ENCODE results near the gene MTUS2. TPM values are rescaled to one million over a fixed set of nuclear protein-coding genes. Genes with fewer than 3 reads are reported as not detected.

Gene MTUS2
- total RNA-seq, 1 donor = 0.10 TPM

- H3K4me3 ChIP-seq (ENCODE audit: low read length) = no peak overlapping the region
- no peaks in the 10 kb centered on the region for H3K4me1 ChIP-seq (ENCODE audit: insufficient read depth, low read length)
- no peaks in the 10 kb centered on the region for H3K27me3 ChIP-seq (ENCODE audit: insufficient read depth, low read length)
- H3K9me3 ChIP-seq (ENCODE audit: low read depth, low read length) = no peaks in the 10 kb centered on the region
These were observed 717.9 kb downstream of the MTUS2 start for GRCh38 chr13:29537736-29538651.

- Histone ChIP-seq H3K4me1 (ENCODE audit: insufficient read depth, low read length) (no peaks in the 10 kb centered on the region), H3K27me3 (ENCODE audit: insufficient read depth, low read length) (no peaks in the 10 kb centered on the region), H3K4me3 (ENCODE audit: low read length) (no peak overlapping the region), H3K9me3 (ENCODE audit: low read depth, low read length) (no peaks in the 10 kb centered on the region)
These were observed 718.5 kb downstream of the MTUS2 start for GRCh38 chr13:29538652-29539040.

GRCh38 chr13:29539856-29540255 is 719.7 kb downstream of the MTUS2 start:
- Histone ChIP-seq H3K4me3 (ENCODE audit: low read length) (no peak overlapping the region), H3K9me3 (ENCODE audit: low read depth, low read length) (no peaks in the 10 kb centered on the region), H3K4me1 (ENCODE audit: insufficient read depth, low read length) (no peaks in the 10 kb centered on the region), H3K27me3 (ENCODE audit: insufficient read depth, low read length) (no peaks in the 10 kb centered on the region)

GRCh38 chr13:29540334-29540733 is 720.2 kb downstream of the MTUS2 start:
- Histone ChIP-seq H3K27me3 (ENCODE audit: insufficient read depth, low read length) (no peaks in the 10 kb centered on the region), H3K4me1 (ENCODE audit: insufficient read depth, low read length) (no peaks in the 10 kb centered on the region), H3K4me3 (ENCODE audit: low read length) (no peak overlapping the region), H3K9me3 (ENCODE audit: low read depth, low read length) (no peaks in the 10 kb centered on the region)

DNA sequence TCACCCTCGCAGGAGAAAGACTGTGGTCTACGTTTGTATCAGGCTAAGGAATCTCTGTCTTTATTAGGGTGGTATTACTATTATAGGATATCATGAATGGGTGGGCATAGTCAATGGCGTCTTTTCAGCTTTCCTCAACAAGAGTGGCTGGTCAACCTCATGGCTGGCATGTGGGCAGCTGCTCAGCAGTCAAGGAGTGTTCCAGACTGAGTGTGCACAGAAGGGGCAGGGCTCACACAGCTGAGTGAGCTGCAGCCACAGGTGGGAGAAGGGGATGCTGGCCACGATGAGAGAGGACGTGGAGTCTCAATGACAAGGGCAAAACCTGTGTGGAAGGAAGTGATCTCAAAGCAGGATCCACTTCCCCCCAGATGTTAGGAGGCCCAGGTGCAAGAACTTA is 720.7 kb downstream of the MTUS2 start:
- H3K4me3 ChIP-seq (ENCODE audit: low read length) = no peak overlapping the region
- no peaks in the 10 kb centered on the region for H3K4me1 ChIP-seq (ENCODE audit: insufficient read depth, low read length)
- no peaks in the 10 kb centered on the region for H3K27me3 ChIP-seq (ENCODE audit: insufficient read depth, low read length)
- no peaks in the 10 kb centered on the region for H3K9me3 ChIP-seq (ENCODE audit: low read depth, low read length)

GRCh38 chr13:29541400-29541799 is 721.3 kb downstream of the MTUS2 start:
- no peaks in the 10 kb centered on the region for H3K4me1 ChIP-seq (ENCODE audit: insufficient read depth, low read length)
- H3K9me3 ChIP-seq (ENCODE audit: low read depth, low read length) = no peaks in the 10 kb centered on the region
- H3K4me3 ChIP-seq (ENCODE audit: low read length) = no peak overlapping the region
- no peaks in the 10 kb centered on the region for H3K27me3 ChIP-seq (ENCODE audit: insufficient read depth, low read length)

GRCh38 chr13:29542381-29542780 is 722.2 kb downstream of the MTUS2 start:
- Histone ChIP-seq H3K9me3 (ENCODE audit: low read depth, low read length) (no peaks in the 10 kb centered on the region), H3K4me3 (ENCODE audit: low read length) (no peak overlapping the region), H3K27me3 (ENCODE audit: insufficient read depth, low read length) (no peaks in the 10 kb centered on the region), H3K4me1 (ENCODE audit: insufficient read depth, low read length) (no peaks in the 10 kb centered on the region)

GRCh38 chr13:29543230-29544215 is 723.4 kb downstream of the MTUS2 start:
- no peaks in the 10 kb centered on the region for H3K4me1 ChIP-seq (ENCODE audit: insufficient read depth, low read length)
- H3K27me3 ChIP-seq (ENCODE audit: insufficient read depth, low read length) = no peaks in the 10 kb centered on the region
- H3K4me3 ChIP-seq (ENCODE audit: low read length) = no peak overlapping the region
- H3K9me3 ChIP-seq (ENCODE audit: low read depth, low read length) = no peaks in the 10 kb centered on the region

- H3K4me3 ChIP-seq (ENCODE audit: low read length) = no peak overlapping the region
- H3K9me3 ChIP-seq (ENCODE audit: low read depth, low read length) = no peaks in the 10 kb centered on the region
- no peaks in the 10 kb centered on the region for H3K27me3 ChIP-seq (ENCODE audit: insufficient read depth, low read length)
- H3K4me1 ChIP-seq (ENCODE audit: insufficient read depth, low read length) = no peaks in the 10 kb centered on the region
These were observed 725.8 kb downstream of the MTUS2 start for GRCh38 chr13:29545988-29546387.

DNA sequence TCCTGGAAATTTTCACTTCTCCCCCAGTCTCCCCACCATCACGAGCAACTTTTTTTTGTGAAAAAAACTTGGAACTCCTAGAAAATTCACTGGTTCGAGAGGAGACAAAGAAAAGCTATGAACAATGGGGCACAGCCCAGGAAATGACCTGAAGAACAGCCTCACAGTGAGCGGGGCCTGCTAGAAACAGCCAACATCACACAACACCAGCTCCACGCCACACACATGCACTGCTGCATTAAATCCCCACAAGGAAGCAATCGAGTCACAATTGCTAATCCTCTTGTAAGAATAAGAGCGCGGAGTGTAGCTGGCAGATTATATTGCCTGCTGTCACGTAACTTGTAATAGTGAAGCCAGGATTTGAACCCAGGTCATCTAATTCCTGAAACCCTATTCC is 726.5 kb downstream of the MTUS2 start:
- Histone ChIP-seq H3K9me3 (ENCODE audit: low read depth, low read length) (no peaks in the 10 kb centered on the region), H3K4me1 (ENCODE audit: insufficient read depth, low read length) (no peaks in the 10 kb centered on the region), H3K4me3 (ENCODE audit: low read length) (no peak overlapping the region), H3K27me3 (ENCODE audit: insufficient read depth, low read length) (no peaks in the 10 kb centered on the region)

- H3K4me1 ChIP-seq (ENCODE audit: insufficient read depth, low read length) = no peaks in the 10 kb centered on the region
- H3K4me3 ChIP-seq (ENCODE audit: low read length) = no peak overlapping the region
- no peaks in the 10 kb centered on the region for H3K9me3 ChIP-seq (ENCODE audit: low read depth, low read length)
- no peaks in the 10 kb centered on the region for H3K27me3 ChIP-seq (ENCODE audit: insufficient read depth, low read length)
These were observed 727.0 kb downstream of the MTUS2 start for GRCh38 chr13:29547153-29547552.

- Histone ChIP-seq H3K9me3 (ENCODE audit: low read depth, low read length) (no peaks in the 10 kb centered on the region), H3K4me1 (ENCODE audit: insufficient read depth, low read length) (no peaks in the 10 kb centered on the region), H3K27me3 (ENCODE audit: insufficient read depth, low read length) (no peaks in the 10 kb centered on the region), H3K4me3 (ENCODE audit: low read length) (no peak overlapping the region)
These were observed 728.6 kb downstream of the MTUS2 start for GRCh38 chr13:29548722-29549121.

DNA sequence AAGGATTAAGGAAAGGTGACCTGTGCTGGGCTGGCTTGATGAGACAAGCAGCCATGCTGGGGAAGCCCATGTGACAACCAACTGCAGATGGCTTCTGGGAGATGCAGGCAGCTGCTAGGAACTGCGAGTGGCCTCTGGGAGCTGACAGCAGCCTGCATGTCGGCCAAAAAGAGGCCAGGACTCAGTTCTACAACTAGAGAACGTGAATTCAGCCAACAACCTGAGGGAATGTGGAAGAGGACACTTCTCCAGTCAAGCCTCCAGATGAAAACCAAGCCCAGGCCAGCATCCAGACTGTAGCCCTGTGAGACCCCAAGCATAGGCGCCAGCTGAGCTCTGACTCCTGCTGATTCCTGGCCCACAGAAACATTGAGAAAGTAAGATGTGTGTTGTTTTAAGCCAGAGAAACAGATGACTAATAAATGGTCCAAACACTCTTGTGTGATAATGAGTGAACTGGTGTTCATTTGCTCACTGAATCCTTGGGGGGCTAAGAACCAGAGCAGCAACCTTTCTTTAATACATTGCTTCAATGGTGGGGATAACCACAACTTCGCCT is 730.4 kb downstream of the MTUS2 start:
- Histone ChIP-seq H3K4me3 (ENCODE audit: low read length) (no peak overlapping the region), H3K9me3 (ENCODE audit: low read depth, low read length) (no peaks in the 10 kb centered on the region), H3K4me1 (ENCODE audit: insufficient read depth, low read length) (no peaks in the 10 kb centered on the region), H3K27me3 (ENCODE audit: insufficient read depth, low read length) (no peaks in the 10 kb centered on the region)

DNA sequence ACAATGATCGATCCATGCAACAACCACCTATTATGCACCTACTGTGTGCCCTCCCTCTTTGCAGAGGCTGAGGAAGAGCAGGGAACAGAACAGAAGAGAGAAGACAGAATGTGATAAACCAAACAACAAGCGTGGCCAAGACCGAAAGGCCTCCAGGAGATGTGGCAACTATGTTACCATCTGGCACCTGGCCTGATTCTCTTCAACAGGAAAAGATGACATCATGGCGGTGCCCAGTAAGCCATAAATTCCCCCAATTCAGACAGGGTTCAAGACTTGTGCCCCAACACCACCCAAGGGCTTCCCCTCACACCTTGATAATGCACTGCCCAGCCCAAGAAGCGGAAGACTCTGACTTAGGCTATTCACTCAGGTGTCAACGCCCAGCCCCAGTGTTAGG is 731.1 kb downstream of the MTUS2 start:
- H3K27me3 ChIP-seq (ENCODE audit: insufficient read depth, low read length) = no peaks in the 10 kb centered on the region
- H3K4me3 ChIP-seq (ENCODE audit: low read length) = no peak overlapping the region
- no peaks in the 10 kb centered on the region for H3K4me1 ChIP-seq (ENCODE audit: insufficient read depth, low read length)
- no peaks in the 10 kb centered on the region for H3K9me3 ChIP-seq (ENCODE audit: low read depth, low read length)
